GM12864 (cell line): ENCODE data around the gene GNL3.

Experiments used
- DNase-seq: peaks from one replicate; pipeline ENCODE4 v3.0.0-alpha.2; 2011; ENCODE audit warnings: low read depth
- H3K4me3 ChIP-seq: 2 replicates; pipeline ENCODE4 v1.5.1; 2011; ENCODE audit warnings: mild to moderate bottlenecking, low read depth, low read length, control low read depth
- CTCF ChIP-seq: IDR thresholded peaks from 2 replicates; pipeline ENCODE4 v1.5.1; 2011; ENCODE audit warnings: low read depth, mild to moderate bottlenecking, moderate library complexity, low read length, control low read depth, inconsistent platforms; ENCODE audit errors: missing control alignments

The GNL3 gene

GRCh38 chr3:52707585-52707984, 21.8 kb downstream of the GNL3 start:
- H3K4me3 ChIP-seq = peak overlapping the region; percentile 90
- no peak for DNase-seq
- no peak for TF ChIP-seq CTCF

- no peak for TF ChIP-seq CTCF
- H3K4me3 ChIP-seq = no peak overlapping the region
- DNase-seq = no peak
These were observed 24.7 kb downstream of the GNL3 start for GRCh38 chr3:52710512-52710911.

GRCh38 chr3:52712291-52713212, 26.7 kb downstream of the GNL3 start:
- no peak overlapping the region for H3K4me3 ChIP-seq
- TF ChIP-seq CTCF = no peak
- no peak for DNase-seq

- no peak overlapping the region for H3K4me3 ChIP-seq
- no peak for TF ChIP-seq CTCF
- no peak for DNase-seq
These were observed 28.8 kb downstream of the GNL3 start for GRCh38 chr3:52714335-52715302.

GRCh38 chr3:52715714-52716305, 30.0 kb downstream of the GNL3 start:
- H3K4me3 ChIP-seq = no peak overlapping the region
- DNase-seq = no peak
- TF ChIP-seq CTCF = no peak

GRCh38 chr3:52719618-52720017, 33.8 kb downstream of the GNL3 start:
- H3K4me3 ChIP-seq = no peak overlapping the region
- TF ChIP-seq CTCF = no peak
- no peak for DNase-seq
